Measurements from ENCODE around the gene ZNF385B. TPM values are rescaled to one million over a fixed set of nuclear protein-coding genes. Genes with fewer than 3 reads are reported as not detected.

The ZNF385B gene
- total RNA-seq, 1 experiment from 2014 or later, result not detected

Small RNAs within 50 kb of the gene (small RNA-seq; reads per million reads assigned to genes)
- gene MIR1258, result not detected

Other genes with a start within 250 kb of the ZNF385B start
- gene CWC22, start 145.7 kb upstream of the ZNF385B start, total RNA-seq (2014; rRNA removed; shearing (Covaris generic); ENCODE audit: low replicate concordance), result 19.3 and 23.7 TPM in 2 replicates

Measured in Karpas-422 (cell line).